ENCODE measurements around the gene PLCG2.

DNA sequence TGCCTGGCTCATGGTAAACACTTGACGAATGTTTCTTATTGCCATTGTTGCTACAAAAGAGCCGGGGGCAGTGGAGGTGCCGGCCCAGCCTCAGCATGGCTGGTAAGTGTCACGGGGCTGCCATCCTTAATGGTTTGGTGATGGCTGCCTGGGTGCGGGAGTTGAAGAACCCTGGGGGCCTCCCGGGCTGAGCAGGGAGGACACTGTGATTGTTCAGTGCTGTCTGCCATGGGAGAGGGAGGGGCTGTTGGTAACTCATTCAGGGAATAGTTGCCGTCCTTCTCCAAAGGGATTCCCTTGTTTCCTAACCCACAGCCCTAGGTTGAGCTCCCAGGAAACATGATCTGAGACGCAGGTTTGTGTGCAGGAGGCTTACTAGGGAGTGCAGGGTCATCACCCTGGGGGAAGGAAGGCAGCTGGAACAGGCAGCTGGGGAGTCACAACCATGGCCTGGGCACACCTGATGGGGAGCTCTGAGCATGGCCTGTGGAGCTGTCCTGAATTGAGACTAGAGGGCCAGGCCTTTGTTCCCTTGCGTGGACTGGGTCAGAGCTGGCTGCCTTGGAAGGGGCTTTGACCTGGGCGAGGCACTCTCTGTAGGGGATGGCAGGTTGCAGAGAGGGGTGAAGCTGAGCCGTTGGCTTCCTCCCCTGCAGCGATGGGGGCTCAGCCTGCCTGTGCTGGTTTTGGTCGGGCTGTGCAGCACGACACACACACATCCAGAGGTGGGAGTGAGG lies 85.7 kb downstream of the PLCG2 start:
- TF ChIP-seq, protein P1, sequence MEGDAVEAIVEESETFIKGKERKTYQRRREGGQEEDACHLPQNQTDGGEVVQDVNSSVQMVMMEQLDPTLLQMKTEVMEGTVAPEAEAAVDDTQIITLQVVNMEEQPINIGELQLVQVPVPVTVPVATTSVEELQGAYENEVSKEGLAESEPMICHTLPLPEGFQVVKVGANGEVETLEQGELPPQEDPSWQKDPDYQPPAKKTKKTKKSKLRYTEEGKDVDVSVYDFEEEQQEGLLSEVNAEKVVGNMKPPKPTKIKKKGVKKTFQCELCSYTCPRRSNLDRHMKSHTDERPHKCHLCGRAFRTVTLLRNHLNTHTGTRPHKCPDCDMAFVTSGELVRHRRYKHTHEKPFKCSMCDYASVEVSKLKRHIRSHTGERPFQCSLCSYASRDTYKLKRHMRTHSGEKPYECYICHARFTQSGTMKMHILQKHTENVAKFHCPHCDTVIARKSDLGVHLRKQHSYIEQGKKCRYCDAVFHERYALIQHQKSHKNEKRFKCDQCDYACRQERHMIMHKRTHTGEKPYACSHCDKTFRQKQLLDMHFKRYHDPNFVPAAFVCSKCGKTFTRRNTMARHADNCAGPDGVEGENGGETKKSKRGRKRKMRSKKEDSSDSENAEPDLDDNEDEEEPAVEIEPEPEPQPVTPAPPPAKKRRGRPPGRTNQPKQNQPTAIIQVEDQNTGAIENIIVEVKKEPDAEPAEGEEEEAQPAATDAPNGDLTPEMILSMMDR (IDR thresholded peaks at IDR 0.05; ENCODE audit: low read depth, low read length), result no peak
- TF ChIP-seq EZH2phosphoT487 (IDR thresholded peaks at IDR 0.05; ENCODE audit: low read depth), result no peak

All from OCI-LY3 (cell line).